ENCODE measurements around the gene NRL. TPM values are rescaled to one million over a fixed set of nuclear protein-coding genes. Genes with fewer than 3 reads are reported as not detected.
"Not testable (repeated sequence)": the region's sequence is repeated elsewhere in the genome, so short reads cannot be mapped to it uniquely, and the experiment has no call there.

Gene NRL
- total RNA-seq, 3 donors from 2014 or later = 1.2 to 2.3 (median 1.4) TPM

DNA sequence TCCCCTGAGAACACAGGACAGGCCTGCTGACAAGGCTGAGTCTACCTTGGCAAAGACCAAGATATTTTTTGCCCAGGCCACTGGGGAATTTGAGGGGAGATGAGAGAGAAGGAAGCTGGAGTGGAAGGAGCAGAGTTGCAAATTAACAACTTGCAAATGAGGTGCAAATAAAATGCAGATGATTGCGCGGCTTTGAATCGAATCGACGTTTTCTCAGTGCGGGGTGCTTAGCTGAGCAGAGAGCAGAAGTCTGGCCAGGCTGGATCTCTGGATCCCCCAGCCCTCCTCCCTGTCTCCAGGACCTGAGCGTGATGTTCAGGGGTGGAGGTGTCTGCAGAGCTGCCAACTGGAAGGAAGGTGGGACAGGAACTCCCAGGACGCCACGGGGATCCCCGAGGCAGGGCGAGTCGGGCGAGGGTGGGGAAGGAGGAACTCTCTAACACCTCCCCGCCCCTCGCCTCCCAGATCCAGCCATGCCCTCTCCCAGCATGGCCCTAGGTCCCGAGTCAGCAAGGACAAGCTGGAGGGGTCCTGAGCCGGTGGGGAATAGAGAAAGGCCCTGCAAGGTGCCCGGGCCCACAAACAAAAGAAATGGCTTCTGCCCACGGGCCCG is 63.5 kb downstream of the NRL start:
- ATAC-seq = no peak

DNA sequence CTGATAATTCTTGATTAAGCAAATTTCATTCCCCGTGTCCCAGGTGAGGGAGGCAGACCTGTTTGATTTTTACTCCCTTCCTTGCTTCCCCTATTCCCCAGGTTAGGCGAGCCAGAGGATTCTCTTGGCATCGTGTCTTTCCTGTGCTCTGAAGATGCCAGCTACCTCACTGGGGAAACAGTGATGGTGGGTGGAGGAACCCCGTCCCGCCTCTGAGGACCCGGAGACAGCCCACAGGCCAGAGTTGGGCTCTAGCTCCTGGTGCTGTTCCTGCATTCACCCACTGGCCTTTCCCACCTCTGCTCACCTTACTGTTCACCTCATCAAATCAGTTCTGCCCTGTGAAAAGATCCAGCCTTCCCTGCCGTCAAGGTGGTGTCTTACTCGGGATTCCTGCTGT is 64.0 kb downstream of the NRL start:
- H3K36me3 Mint-ChIP-seq (ENCODE audit: insufficient read depth); DNase-seq; H3K9me3 Mint-ChIP-seq; ATAC-seq: not testable (repeated sequence)
- H3K27me3 Mint-ChIP-seq (ENCODE audit: low read depth) = peaks cover 11% of the 10 kb centered on the region
- peaks cover 22% of the 10 kb centered on the region for H3K4me1 Mint-ChIP-seq (ENCODE audit: low read depth)
- H3K4me3 Mint-ChIP-seq = peak overlapping the region; percentile 75

More for the DNA sequence above, 63.5 kb downstream of the NRL start:
- no peak for DNase-seq
- Mint-ChIP-seq H3K9me3 (no peaks in the 10 kb centered on the region), H3K36me3 (ENCODE audit: insufficient read depth) (no peaks in the 10 kb centered on the region), H3K4me1 (ENCODE audit: low read depth) (peaks cover 22% of the 10 kb centered on the region), H3K4me3 (peak overlapping the region; percentile 75), H3K27me3 (ENCODE audit: low read depth) (peaks cover 11% of the 10 kb centered on the region)

DNA sequence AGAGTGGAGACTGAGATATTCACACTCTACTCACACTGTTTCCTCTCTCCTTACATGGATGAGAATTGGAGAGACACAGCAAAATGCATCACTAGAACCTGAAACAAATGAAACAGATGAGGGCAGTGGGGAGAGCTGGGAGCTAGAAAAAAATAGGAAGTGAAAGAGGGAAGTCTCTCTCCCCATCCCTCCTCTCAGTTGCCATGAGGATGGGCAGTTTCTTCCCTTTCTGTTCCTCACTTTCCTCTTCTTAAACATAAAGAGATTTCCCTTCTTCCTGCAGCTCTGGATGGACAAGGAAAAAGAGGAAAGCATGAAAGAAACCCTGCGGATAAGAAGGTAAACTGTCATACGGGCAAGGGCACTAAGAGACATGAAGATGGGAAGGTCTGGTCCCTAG is 65.7 kb downstream of the NRL start:
- not testable (repeated sequence) for ATAC-seq; DNase-seq; H3K36me3 Mint-ChIP-seq (ENCODE audit: insufficient read depth); H3K9me3 Mint-ChIP-seq; H3K4me3 Mint-ChIP-seq
- peaks cover 11% of the 10 kb centered on the region for H3K27me3 Mint-ChIP-seq (ENCODE audit: low read depth)
- H3K4me1 Mint-ChIP-seq (ENCODE audit: low read depth) = peaks cover 21% of the 10 kb centered on the region

DNA sequence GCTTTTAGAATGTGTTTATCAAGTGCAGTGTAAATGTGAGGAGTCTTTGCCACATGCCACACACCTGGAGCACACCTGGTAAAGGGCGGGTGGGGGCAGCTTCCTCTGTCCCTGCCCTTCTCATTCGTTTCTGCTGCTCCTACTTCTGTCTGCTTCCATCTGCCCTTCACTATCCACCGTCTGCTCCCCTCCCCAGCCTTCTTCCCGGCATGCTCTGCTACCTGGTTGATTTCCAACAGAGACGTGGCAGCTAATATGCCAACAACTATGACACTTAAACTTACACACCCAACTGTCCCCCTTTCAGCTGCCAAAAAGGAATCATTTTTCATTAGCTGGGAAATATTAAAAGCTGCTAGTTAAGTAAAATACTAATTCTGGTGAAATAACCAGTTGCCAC is 72.0 kb downstream of the NRL start:
- H3K4me1 Mint-ChIP-seq (ENCODE audit: low read depth) = no peaks in the 10 kb centered on the region
- H3K9me3 Mint-ChIP-seq = no peaks in the 10 kb centered on the region
- peaks cover 5% of the 10 kb centered on the region for H3K27me3 Mint-ChIP-seq (ENCODE audit: low read depth)
- no peak for DNase-seq
- no peaks in the 10 kb centered on the region for H3K36me3 Mint-ChIP-seq (ENCODE audit: insufficient read depth)
- no peak for ATAC-seq
- no peak overlapping the region for H3K4me3 Mint-ChIP-seq

DNA sequence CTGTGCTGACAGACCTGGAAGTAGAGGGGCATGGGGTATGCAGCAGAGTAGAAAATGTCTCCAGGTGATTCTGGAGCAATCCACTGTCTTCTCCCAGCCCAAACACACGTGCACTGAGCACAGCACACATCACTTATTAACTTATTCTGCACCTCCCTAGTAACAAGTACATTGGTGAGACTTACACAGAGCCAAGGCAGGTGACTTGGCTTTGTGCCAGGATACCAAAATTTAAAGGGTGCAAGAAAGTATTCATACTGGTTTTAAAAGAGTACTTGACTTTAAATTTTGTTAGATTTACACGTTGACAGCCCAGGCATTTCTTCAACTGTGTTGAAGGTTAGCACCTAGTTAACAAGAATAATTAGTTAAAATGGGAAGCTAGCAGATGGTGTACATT is 74.1 kb downstream of the NRL start:
- Mint-ChIP-seq H3K9me3 (no peaks in the 10 kb centered on the region), H3K27me3 (ENCODE audit: low read depth) (peaks cover 2% of the 10 kb centered on the region), H3K4me1 (ENCODE audit: low read depth) (peaks cover 10% of the 10 kb centered on the region), H3K36me3 (ENCODE audit: insufficient read depth) (no peaks in the 10 kb centered on the region), H3K4me3 (no peak overlapping the region)
- DNase-seq (no peak), ATAC-seq (no peak)

DNA sequence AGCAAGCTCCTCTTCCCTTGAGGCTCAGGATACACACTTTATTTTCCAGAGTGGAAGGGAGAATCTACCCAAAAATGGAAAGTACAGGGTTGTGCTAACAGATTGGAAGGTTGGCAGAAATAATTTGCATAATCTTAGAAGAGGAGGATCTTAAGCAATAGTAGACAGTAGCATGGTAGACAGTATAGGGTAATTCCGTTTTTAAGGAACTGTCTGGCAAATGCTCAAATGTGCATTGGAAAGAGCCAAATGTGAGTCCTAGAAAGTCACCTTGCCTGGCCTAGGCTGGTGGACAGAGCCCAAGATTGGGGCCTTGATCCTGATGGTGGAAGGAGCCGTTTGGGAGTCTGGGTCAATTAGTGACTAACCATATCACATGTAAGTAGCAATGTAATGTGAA is 76.1 kb downstream of the NRL start:
- no peak overlapping the region for H3K4me3 Mint-ChIP-seq
- DNase-seq = no peak
- peaks cover 2% of the 10 kb centered on the region for H3K27me3 Mint-ChIP-seq (ENCODE audit: low read depth)
- H3K4me1 Mint-ChIP-seq (ENCODE audit: low read depth) = peaks cover 10% of the 10 kb centered on the region
- no peaks in the 10 kb centered on the region for H3K36me3 Mint-ChIP-seq (ENCODE audit: insufficient read depth)
- H3K9me3 Mint-ChIP-seq = no peaks in the 10 kb centered on the region
- no peak for ATAC-seq

DNA sequence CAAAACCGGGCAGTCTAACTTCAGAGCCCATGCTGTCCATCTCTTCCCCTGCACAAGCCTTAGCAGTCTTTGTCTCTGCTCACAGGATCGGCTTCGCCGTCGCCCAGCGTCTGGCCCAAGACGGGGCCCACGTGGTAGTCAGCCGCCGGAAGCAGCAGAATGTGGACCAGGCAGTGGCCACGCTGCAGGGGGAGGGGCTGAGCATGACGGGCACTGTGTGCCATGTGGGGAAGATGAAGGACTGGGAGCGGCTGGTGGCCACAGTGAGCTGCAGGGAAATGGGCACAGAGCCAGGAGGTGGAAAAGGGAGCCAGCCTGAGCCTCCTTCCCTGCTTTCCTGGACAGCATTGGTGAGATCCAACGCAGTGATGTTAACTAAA is 77.1 kb downstream of the NRL start:
- ATAC-seq (no peak), DNase-seq (no peak)
- Mint-ChIP-seq H3K9me3 (peaks cover 1% of the 10 kb centered on the region), H3K36me3 (ENCODE audit: insufficient read depth) (no peaks in the 10 kb centered on the region), H3K4me3 (no peak overlapping the region), H3K27me3 (ENCODE audit: low read depth) (peaks cover 2% of the 10 kb centered on the region), H3K4me1 (ENCODE audit: low read depth) (peaks cover 10% of the 10 kb centered on the region)

DNA sequence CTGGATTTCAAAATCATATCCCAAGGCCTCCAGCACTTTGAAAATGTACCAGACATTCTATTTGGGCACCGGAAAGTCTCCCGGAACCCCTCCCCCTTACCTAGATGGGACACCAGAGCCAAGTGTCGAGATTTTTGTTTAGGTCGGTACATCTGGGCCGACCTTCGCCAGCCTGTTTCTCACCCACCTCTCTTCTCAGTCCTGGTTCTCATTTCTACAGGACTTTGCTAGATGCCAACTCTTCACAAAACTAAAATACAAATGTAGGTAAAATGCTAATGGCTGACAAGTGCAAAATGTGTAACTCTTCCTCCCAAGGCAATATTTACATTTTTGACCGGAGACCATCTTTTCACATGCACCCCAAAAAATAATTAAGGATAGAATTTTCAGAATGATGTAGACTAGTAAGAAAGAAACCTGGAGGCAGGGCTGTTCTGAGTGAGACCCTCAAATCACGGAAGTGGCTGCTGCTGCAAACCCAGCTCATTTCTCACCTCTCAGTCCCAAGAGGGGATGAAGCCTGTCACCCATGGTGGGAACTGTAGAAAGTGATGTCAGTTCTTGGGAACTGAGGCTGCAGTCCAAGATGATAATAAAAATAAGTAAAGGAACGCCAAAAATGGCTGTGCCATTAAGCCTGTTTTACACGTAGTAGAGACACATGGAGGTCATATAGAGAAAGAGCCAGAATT is 77.6 kb downstream of the NRL start:
- not testable (repeated sequence) for H3K36me3 Mint-ChIP-seq (ENCODE audit: insufficient read depth); ATAC-seq; H3K9me3 Mint-ChIP-seq; H3K27me3 Mint-ChIP-seq (ENCODE audit: low read depth); DNase-seq
- H3K4me1 Mint-ChIP-seq (ENCODE audit: low read depth) = peaks cover 10% of the 10 kb centered on the region
- peak overlapping the region; percentile 90 for H3K4me3 Mint-ChIP-seq

DNA sequence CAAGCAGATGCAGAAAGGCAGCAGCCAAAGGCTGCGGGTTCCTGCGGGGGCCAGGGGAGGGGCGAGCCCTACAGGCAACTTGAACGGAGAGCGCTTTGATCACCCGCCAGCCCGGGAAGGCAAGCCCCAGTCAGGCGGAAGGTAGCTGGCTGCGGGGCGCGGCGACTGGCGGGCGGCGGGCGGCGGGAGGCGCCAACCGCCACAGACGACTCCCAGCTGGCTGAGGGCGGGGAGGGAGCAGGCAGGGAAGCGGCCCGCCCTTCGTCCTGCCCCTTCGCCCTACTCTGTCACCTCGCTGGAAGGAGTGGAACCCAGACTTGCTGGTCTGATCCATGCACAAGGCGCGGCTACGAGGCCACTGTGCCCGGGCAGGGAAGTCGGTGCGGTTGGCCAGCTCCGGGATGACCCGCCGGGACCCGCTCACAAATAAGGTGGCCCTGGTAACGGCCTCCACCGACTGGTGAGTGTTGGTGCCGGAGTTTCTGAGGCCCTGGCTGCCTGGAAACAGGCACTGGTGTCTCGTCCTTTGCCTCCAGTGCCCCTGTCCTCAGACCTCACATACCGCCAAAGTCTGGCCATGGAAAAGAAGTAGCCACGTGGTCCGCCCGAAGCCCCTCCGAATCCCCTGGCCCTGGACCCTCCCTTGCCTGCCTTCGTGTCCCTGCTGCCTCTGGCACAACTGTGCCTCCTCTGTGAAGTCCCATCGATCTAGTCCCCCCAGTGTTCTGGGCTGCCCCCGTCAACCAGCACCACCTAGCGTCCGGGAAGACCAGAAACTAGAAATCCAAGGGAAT is 78.4 kb downstream of the NRL start:
- Mint-ChIP-seq H3K9me3 (peaks cover 10% of the 10 kb centered on the region), H3K27me3 (ENCODE audit: low read depth) (no peaks in the 10 kb centered on the region), H3K4me1 (ENCODE audit: low read depth) (peaks cover 10% of the 10 kb centered on the region), H3K36me3 (ENCODE audit: insufficient read depth) (no peaks in the 10 kb centered on the region), H3K4me3 (peak overlapping the region; percentile 90)
- ATAC-seq (peak; percentile 91 to 92), DNase-seq (peak; percentile 59)

DNA sequence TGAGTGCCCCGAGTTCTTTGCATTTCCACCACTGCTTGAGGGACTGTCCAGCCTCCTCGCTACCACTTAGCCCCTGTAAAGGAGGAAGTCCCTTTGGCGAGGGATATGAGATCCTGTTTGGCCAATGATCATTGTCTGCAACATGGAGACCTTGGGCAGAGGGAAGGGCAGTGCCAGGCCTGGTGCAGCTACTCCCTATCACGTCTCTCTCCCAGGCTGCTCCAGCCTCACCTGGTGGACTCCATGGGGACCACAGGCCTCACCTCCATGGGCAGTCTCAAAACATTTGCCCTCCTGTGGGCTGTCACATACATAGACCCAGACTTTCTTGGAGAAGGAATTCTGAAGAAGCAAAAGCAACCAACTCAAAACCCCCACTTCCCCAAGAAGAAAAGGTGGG is 79.0 kb downstream of the NRL start:
- Mint-ChIP-seq H3K4me3 (peak overlapping the region; percentile 90), H3K4me1 (ENCODE audit: low read depth) (peaks cover 10% of the 10 kb centered on the region), H3K9me3 (peaks cover 14% of the 10 kb centered on the region)
- not testable (repeated sequence) for H3K27me3 Mint-ChIP-seq (ENCODE audit: low read depth); H3K36me3 Mint-ChIP-seq (ENCODE audit: insufficient read depth); DNase-seq
- ATAC-seq = peak; percentile 7 to 11

DNA sequence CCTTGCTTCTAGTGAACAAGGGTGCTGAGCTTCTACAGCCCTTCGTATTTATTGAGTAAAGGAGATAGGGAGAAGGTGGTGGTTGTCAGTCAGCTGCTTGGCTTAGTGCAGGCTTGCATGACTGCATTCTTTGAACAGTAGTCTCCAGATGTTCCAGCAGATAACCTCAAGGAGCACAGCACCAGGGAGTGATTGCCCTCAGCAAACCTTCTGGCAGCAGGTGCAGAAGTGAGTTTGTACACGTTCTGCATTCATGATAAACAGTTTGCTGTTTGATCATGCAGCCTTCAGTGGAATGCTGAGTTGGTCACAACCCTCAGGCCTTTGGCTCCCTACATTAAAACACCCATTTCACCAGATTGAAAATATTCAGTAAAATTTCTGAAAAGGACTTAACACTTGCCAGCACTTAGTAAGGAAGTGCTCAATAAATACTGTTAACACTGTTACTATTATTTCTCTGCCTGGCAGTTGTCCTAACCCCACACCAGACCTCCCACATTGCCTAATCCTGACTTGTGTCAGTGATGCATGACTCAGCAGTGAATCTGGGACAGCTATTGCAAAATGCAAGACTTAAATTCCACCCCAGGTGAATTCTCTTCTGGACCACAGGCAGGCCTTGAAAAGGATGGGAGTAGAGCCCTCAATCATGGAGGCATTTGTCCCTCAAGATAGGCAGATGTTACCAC is 81.9 kb downstream of the NRL start:
- H3K4me1 Mint-ChIP-seq (ENCODE audit: low read depth) = peaks cover 10% of the 10 kb centered on the region
- H3K9me3 Mint-ChIP-seq = peaks cover 14% of the 10 kb centered on the region
- no peaks in the 10 kb centered on the region for H3K27me3 Mint-ChIP-seq (ENCODE audit: low read depth)
- no peak overlapping the region for H3K4me3 Mint-ChIP-seq
- ATAC-seq = no peak
- no peak for DNase-seq
- no peaks in the 10 kb centered on the region for H3K36me3 Mint-ChIP-seq (ENCODE audit: insufficient read depth)

DNA sequence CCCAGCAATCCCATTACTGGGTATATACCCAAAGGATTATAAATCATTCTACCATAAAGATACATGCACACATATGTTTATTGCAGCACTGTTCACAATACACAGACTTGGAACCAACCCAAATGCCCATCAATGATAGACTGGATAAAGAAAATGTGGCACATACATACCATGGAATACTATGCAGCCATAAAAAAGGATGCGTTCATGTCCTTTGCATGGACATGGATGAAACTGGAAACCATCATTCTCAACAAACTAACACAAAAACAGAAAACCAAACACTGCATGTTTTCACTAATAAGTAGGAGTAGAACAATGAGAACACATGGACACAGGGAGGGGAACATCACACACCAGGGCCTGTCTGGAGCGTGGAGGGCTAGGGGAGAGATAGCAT is 83.4 kb downstream of the NRL start:
- DNase-seq; ATAC-seq; H3K4me3 Mint-ChIP-seq; H3K36me3 Mint-ChIP-seq (ENCODE audit: insufficient read depth); H3K4me1 Mint-ChIP-seq (ENCODE audit: low read depth); H3K27me3 Mint-ChIP-seq (ENCODE audit: low read depth): not testable (repeated sequence)
- H3K9me3 Mint-ChIP-seq = peaks cover 14% of the 10 kb centered on the region

DNA sequence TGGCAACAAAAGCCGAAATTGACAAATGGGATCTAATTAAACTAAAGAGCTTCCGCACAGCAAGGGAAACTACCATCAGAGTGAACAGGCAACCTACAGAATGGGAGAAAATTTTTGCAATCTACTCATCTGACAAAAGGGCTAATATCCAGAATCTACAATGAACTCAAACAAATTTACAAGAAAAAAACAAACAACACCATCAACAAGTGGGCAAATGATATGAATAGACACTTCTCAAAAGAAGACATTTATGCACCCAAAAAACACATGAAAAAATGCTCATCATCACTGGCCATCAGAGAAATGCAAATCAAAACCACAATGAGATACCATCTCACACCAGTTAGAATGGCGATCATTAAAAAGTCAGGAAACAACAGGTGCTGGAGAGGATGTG is 85.1 kb downstream of the NRL start:
- H3K27me3 Mint-ChIP-seq (ENCODE audit: low read depth); H3K4me1 Mint-ChIP-seq (ENCODE audit: low read depth); ATAC-seq; H3K4me3 Mint-ChIP-seq; H3K36me3 Mint-ChIP-seq (ENCODE audit: insufficient read depth); DNase-seq: not testable (repeated sequence)
- H3K9me3 Mint-ChIP-seq = peaks cover 14% of the 10 kb centered on the region
